HuH-7 (cell line): Measurements from ENCODE around the gene ANXA8.

ENCODE experiments used
- DNase-seq: peaks from one replicate; pipeline ENCODE4 v3.0.0; 2011; ENCODE audit warnings: low spot score

ANXA8 gene

DNA sequence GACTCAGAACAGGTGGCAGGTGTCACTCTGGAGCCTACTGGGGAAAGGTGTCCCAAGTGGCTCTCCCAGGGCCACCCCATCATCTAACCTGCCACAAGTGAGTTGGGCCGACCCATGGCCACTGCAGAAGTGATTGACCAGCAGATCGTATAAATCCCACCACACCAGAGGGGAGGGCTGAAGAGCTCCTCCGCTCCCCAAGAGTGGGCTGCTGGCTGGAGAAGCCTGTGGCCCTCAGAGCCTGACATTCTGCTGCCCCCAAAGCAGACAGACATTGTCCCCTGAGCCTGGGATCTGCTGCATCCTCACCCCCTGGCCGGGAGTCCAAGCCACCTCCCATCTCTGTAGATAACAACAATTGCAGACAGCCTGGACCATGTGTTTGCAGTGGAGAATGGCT is 36.7 kb downstream of the ANXA8 start:
- DNase-seq = no peak

DNA sequence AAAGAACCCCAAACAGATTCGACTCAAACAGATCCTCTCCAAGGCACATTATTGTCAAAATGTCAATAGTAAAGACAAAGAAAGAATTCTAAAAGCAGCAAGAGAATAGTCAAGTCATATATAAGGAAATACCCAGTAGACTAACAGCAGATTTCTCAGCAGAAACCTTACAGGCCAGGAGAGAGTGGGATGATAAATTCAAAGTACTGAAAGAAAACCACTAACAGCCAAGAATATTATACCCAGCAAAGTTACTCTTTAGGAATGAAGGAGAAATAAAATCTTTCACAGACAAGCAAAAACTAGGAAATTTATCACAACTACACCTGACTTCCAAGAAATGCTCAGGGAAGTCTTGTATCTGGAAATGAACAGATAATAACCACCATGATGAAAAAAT is 38.2 kb downstream of the ANXA8 start:
- DNase-seq = no peak

DNA sequence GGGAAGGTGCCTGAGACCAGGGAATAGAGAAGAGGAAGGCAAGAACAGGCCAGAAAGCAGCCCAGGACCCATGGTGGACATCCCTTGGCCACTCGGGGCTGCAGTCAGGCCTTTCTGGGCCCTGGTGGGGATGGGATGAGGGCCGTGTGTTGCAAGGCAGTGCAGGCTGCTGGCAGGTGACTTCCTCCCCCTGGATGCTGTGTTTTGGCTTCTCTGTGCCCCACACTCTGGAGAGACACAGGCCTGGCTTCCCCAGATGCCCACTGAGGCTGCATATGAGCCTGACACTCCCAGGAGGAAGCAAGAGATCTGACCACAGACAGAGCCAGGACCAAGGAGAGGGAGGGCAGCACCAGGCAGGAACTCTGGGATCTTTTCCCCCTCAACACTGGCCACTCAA is 39.9 kb downstream of the ANXA8 start:
- no peak for DNase-seq

DNA sequence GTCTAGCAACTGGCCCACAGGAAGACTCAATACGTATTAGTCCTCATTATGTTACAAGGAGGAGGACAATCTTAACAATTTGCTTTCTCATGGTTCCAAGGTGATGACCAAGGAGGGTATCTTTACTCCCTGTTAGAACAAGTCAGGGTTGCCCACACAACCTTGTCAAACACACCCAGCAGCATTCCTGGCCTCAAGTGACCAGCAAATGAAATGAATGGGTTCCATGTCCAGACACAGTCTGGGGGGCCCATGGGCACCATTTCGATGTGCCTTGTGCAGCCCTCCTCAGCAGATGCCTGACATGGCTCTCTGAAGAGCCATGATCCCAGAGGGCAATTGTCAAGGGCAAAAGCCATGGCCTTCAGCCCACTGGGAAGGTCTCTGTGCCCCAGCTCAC is 40.8 kb downstream of the ANXA8 start:
- DNase-seq = no peak

DNA sequence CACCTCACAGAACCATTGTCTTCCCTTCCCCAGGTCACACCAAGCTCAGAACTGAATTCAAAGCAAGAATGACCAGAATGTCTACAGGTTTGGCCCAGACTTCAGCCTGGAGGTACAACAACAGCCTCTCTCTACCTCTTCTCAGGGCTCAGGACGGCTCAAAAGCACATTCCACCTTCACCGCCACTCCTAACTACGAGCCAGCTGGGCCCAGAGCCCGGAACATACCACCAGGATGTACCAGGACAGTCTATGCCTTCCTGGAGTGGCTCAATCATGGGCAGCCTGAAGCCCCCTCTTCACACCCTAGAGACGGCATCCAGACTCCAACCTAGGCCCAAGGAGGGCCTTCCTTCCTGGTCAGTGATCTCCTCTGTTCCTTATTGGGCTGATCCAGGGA is 41.6 kb downstream of the ANXA8 start:
- DNase-seq = no peak

DNA sequence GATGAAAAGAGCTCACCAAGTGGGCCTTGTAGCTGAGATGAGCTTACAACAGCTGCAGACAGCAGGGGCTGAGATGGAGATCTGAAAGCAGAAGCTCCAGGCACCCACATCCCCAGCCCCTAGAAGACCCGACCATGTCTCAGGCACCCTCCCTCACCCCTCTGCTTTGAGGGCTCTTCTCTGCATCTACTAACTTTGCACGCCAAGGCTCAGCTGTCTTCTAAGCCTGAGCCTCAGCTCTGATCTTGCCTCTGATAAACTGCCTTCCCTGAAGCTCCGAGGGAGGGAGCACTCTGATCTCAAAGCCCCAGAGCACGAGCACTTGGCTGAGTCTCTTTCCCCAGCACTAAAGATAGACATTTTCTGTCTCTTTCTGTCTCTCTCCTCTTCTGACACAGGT is 42.0 kb downstream of the ANXA8 start:
- no peak for DNase-seq

DNA sequence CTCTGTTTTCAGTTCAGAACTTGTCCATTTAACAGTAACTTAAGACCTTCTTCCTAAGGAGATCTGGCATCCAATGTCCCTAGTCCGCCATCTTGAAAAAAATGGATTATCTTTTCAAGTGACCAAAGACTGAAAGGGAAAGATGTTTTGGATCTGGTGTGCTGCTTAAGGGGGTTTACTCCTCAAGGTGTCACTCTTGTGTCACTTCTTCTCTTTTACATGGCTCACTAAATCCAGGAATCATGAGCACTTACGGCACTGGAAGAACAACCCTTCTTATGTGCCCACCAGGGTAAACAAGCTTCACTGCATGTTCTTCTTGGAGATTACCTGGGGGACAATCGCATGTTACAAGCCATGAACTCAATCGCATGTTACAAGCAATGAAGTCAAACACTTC is 43.7 kb downstream of the ANXA8 start:
- DNase-seq = no peak

DNA sequence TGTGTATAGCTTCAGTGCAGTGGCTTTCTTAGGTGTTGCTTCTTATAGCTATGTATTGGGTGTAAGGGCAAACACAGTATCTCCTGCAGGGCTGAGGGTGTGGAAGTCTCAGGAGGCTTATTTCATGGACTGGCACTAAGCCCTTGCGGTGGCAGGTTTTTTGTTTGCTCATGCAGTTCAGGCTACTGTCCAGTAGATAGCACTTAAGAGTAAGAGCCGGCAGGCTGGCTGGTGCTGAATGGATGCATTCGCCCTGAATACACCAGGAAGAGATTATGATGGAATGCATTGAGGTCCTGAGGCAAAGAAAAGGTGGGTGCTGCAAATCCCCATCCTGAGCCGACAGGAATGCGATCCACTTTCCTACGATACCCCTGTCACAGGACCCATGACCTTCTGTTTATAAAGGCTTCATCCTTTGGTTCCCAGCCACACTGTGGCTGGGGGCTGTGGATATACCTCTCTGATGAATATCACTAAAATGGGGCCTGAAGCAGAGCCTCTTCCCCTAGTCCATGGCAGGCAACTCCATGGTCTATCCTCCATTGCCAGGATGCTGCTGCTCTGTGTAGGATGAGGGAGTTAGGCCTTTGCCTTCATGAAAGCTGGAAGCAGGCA is 44.9 kb downstream of the ANXA8 start:
- peak; percentile 60 for DNase-seq

DNA sequence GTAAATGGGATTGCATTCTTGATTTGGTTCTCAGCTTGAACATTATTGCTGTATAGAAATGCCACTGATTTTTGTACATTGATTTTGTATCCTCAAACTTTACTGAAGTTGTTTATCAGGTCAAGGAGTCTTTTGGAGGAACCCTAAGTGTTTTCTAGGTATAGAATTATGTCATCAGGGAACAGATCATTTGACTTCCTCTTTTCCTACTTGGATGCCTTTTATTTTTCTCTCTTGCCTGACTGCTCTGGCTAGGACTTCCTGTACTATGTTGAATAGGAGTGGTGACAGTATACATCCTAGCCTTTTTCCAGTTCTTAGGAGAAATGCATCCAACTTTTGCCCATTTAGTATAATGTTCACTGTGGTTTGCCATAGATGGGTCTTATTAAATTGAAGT is 48.8 kb downstream of the ANXA8 start:
- DNase-seq = no peak

DNA sequence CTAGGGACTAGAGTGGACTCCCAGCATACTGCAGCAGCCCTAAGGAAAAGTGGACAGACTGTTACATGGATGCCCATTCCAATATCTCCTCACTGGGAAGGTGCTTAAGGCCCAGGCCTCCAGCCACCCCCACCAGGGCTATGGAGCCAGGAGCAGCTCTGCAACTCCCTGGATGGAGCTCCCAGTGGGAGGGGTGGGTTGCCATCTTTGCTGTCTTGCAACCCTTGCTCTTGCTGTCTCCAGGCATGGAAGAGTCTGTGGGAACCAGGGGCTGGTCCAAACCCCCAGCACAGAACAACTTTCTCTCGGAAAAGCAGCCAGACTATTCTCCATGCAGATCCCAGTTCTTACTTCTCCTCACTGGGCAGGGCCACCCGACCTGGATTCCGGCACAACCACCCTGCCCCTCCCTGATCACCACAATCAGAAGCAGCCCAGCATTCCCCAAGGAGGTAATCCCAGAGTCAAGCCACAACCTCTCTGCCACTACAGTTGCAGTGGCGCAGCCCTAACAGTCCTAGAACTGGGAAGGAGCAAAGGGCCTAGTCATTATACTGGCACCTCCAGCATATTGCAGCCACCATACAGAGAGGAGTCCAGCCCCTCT is 58.0 kb downstream of the ANXA8 start:
- DNase-seq = no peak

DNA sequence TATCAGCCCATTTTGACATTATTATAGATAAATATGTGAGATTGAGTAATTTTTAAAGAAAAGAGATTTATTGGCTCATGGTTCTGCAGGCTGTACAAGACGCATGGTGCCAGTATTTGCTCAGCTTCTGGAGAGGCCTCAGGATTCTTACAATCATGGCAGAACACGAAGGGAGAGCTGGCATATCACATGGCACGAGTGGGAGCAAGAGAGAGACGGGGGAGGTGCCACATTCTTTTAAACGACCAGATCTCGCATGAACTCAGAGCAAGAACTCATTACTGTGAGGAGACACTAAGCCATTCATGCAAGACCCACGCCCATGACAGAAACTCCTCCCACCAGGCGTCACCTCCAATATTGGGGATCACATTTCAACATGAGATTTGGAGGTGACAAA is 59.7 kb downstream of the ANXA8 start:
- no peak for DNase-seq

DNA sequence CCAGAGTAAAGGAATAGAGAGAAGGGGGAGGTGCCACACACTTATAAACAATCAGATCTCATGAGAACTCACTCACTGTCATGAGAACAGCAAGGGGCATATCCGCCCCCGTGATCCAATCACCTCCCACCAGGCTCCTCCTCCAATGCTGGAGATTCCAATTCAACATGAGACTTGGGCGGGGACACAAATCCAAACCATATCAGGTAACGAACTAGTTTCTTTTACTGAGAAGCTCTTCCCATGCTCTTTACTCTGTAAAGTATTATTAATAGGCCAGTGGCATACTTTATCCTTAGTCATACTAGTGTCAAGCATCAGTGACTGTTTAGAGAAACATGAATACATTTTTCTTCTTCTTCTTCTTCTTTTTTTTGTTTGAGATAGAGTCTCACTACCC is 60.4 kb downstream of the ANXA8 start:
- no peak for DNase-seq

DNA sequence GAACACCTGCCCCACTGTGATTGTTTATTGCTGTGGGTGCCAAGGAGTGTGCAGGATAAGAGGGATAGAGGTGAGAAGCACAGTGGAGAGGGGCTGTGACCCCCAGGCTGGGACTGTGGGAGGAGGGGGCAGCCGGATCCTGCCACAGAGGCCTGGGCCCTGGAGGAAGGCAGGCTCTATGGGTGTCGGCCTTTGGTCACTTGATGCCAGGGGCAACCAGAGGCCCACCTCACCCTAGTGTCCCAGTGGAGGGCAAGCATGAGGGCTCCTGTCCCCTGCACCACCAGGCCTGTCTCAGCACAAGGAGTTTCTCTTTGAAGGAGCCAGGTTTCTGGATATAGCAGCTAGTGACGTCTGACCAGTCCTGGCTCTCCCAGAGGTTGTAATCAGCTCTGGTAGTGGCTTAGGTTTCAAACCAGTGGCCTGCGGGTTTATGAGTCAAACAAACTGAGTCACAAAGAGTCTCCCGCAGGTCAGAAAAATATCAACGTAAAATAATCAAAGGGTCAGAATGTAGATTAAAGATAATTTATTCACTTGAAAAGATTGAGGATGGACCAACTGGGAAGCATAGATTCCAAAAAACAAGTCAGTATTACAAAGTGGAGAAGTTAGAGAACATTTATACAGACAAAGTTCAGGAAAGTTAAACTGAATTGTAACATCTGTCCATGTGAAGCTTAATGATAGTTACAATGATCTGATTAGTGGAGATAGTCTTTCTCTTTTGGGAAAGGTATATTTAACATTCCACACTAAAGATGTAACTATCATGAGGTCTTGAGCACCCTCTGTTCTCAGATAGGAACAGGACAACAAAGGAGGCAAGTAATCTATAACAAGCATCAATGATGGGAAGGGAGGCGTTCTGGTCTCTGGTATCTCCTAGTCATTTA is 62.6 kb downstream of the ANXA8 start:
- no peak for DNase-seq

DNA sequence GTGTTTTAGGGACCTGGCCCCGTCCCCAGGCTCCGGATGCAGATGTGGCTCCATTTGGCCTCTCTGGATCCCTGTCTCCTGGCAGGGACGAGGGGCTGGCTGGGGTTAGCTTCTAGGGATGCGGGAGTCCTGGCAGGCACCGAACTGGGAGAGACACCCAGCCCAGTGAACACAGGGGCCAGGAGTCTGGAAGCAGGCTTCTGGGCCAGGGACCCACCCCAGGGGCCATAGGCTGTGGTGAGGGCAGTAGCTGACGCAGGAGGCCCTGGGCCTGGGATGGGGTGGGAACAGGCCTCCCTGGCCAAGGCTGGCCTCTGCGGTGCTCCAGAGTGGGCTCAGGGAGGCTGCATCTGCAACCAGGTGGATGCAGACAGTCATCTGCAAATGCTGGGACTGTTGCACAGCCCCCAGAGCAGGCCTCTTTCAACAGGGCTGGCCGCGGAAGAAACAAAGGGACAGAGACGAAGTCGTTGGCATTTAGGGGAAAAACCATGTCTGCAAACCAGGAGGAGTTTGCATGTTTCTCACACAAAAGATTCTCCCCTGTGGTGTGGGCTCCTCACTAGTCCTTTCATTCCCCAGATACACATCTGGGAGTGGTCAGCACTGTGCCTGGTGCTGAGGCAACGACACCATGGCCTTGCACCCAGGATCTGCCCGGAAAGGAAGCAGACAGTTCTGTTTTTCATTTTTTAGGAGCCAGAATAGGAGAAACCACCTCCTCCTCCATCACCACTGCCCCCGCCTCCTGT is 63.4 kb downstream of the ANXA8 start:
- no peak for DNase-seq

DNA sequence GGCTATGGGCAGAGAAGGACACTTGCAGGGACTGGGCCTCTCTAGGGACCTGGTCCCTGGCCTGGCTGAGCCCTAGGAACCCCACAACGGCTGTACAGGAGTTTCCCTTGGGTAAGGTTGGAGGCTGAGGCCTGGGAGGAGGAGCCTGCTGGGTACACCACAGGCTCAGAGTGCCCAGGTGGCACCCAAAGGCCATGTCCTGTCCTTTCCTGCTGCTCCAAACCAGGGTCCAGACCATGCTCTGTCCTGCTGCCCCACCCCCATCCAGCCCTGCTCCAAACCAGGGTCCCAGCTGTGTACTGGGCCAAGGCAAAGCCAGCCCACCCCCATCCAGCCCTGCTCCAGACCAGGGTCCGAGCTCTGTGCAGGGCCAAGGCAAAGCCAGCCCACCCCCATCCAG is 64.5 kb downstream of the ANXA8 start:
- no peak for DNase-seq

DNA sequence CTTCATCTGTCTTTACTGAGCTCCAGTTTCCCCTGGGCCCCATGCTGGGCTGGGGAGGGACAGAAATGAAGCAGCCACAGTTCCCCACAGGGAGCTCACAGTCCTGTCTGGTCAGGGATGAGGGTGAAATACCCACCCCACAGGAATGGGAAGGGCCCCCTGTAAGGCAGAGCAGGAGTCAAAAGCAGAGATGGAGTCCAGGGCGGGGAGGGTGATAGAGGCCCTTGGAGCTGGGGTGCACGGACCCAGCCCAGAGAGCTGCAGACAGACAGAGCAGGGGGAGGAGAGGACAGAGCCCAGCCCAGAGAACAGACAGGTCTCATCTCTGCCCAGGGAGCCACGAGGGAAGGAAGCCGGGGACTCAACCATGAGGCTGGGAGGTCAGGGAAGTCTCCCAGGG is 64.9 kb downstream of the ANXA8 start:
- DNase-seq = no peak

DNA sequence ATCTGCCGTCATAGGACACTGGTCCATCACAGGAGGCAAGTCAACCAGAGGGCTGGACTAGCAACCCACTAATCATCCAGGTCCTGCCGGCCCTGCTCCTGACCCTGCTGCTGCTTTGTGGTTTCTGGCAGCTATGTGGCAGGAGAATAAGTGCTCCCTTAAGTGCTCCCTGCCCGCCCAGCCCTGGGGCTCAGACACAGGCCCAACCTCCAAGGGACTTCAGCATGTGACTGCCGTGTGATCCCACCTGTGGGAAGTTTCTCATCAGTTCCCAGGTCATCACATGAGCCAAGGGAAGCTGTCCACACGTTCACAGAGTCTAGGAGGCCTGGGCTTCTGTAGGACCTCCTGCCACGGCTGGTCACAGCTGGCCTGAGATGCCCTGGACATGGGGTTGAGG is 65.6 kb downstream of the ANXA8 start:
- DNase-seq = no peak
